Psoas muscle (tissue), 8 donors: Measurements from ENCODE around the gene BCAP31. TPM values are rescaled to one million over a fixed set of nuclear protein-coding genes. Genes with fewer than 3 reads are reported as not detected.

ENCODE experiments used
- ATAC-seq, 4 donors: fragments of 200-7000 bp; cut with Tn5 transposase; one replicate each; pipeline ENCODE4 v1.9.1; 2020; ENCODE audit warnings: moderate library complexity in 3 of 4, mild to moderate bottlenecking in 2 of 4
- DNase-seq, 2 donors: peaks; one replicate each; pipeline ENCODE4 v3.0.0-alpha.2; 2020
- H3K27ac ChIP-seq: fragments of 200-600 bp; one replicate; pipeline ENCODE4 v1.8.0; 2022
- H3K27me3 ChIP-seq, 3 donors: fragments of 200-600 bp in 1 of 3; one replicate each; pipeline versions ENCODE4 v1.6.1 to v1.8.0; 2013 to 2022; ENCODE audit warnings: low read length in 2 of 3, mild to moderate bottlenecking in 2 of 3, moderate library complexity in 1 of 3; ENCODE audit not compliant: insufficient read depth in 3 of 3
- H3K36me3 ChIP-seq, 2 donors: fragments of 200-600 bp in 1 of 2; one replicate each; pipeline versions ENCODE4 v1.6.1 to v1.8.0; 2013 to 2022; ENCODE audit warnings: low read depth in 1 of 2, mild to moderate bottlenecking in 1 of 2, moderate library complexity in 1 of 2; ENCODE audit not compliant: insufficient read depth in 1 of 2
- H3K4me1 ChIP-seq: fragments of 200-600 bp; one replicate; pipeline ENCODE4 v1.8.0; 2022
- H3K4me3 ChIP-seq: fragments of 200-600 bp; one replicate; pipeline ENCODE4 v1.8.0; 2022; ENCODE audit warnings: mild to moderate bottlenecking
- H3K9me3 ChIP-seq: fragments of 200-600 bp; one replicate; pipeline ENCODE4 v1.8.0; 2022
- CTCF ChIP-seq: fragments of 200-600 bp; IDR thresholded peaks from one replicate; pipeline ENCODE4 v1.8.0; 2022; ENCODE audit warnings: antibody characterized with exemption
- WGBS, 3 donors: extraction: QIAGEN DNeasy Blood & Tissue Kit; methylation state at CpG; one replicate each; pipeline versions ENCODE4 v1.1.6 to v1.1.7; 2013; 5-methylcytosine and 5-hydroxymethylcytosine counted together
- intact Hi-C, 2 donors: fragments of 100-400 bp; cut with DNase I; formaldehyde crosslinking; loops; one replicate each; pipeline versions ENCODE4 v1.11.0 to v1.14.2; 2022
- polyA plus RNA-seq, 3 donors: library from polyadenylated mRNA; stranded (reverse); fragments of 200-250 nt; gene quantifications; one replicate each; pipeline ENCODE4 v1.2.3, GENCODE V29; 2013
- total RNA-seq, 4 donors: library from RNA; stranded (reverse); fragmentation: NEBNext Ultra II Directional in 2 of 4; extraction: Animal tissue kit (Norgen Biotek cat#: 25700) in 2 of 4; gene quantifications; one replicate each; pipeline versions ENCODE4 v1.2.1 to v1.2.4, GENCODE V29; 2021 to 2023
- donor health status: healthy with polysubstance abuse.
- donor health status: DM: no; HTN: no; CAD: no; lungs with moderate emphysema.
- donor health status: Bipolar disorder and iron deficiency.
- donor health status: healthy.
- donor health status: DM: yes; HTN: yes; CAD: no.
- donor health status: DM: no; HTN: no; CAD: no.
- donor health status: DM: no; HTN: no; CAD: no.
- donor health status: DM: yes; HTN: yes; CAD: no.

Gene BCAP31
- total and polyA plus RNA-seq, 7 donors: 63.7 to 97.3 (median 66.0) TPM

- DNase-seq: peak in 1 of 2 donors; percentile 48
- Histone ChIP-seq H3K9me3 (no peaks in the 10 kb centered on the region), H3K4me1 (no peaks in the 10 kb centered on the region), H3K36me3 (peaks cover 0 to 10% of the 10 kb centered on the region in 2 donors), H3K27ac (peak overlapping the region; percentile 42), H3K27me3 (peaks cover 0 to 2% (median 0%) of the 10 kb centered on the region in 3 donors), H3K4me3 (peak overlapping the region; percentile 68)
- intact Hi-C loops: no loop called here
- ATAC-seq: no peak
- no peak for TF ChIP-seq CTCF
- WGBS, 3 donors: 54 to 81% (median 73%) methylated on average over 11 to 14 of the region's 14 CpGs
Measured at GRCh38 chrX:153690466-153690865, 33.7 kb downstream of the BCAP31 start.

- ATAC-seq: peak; percentile 10 to 40 (median 25)
- H3K36me3 ChIP-seq: peaks cover 0 to 7% of the 10 kb centered on the region in 2 donors
- no peaks in the 10 kb centered on the region for H3K9me3 ChIP-seq
- TF ChIP-seq CTCF: no peak
- peak overlapping the region; percentile 68 for H3K4me3 ChIP-seq
- H3K27me3 ChIP-seq: peaks cover 0 to 7% (median 0%) of the 10 kb centered on the region in 3 donors
- intact Hi-C loops: no loop called here
- H3K4me1 ChIP-seq: no peaks in the 10 kb centered on the region
- peak overlapping the region; percentile 42 for H3K27ac ChIP-seq
- peak in 1 of 2 donors; percentile 61 for DNase-seq
- WGBS, 3 donors: 46 to 73% (median 65%) methylated on average over 14 to 19 of the region's 19 CpGs
Measured at GRCh38 chrX:153689654-153690465, 34.3 kb downstream of the BCAP31 start.

GRCh38 chrX:153688911-153689590 lies 35.1 kb downstream of the BCAP31 start:
- WGBS, 3 donors: 4 to 36% (median 19%) methylated on average over 4 to 53 of the region's 53 CpGs

GRCh38 chrX:153688506-153688905 lies 35.7 kb downstream of the BCAP31 start:
- intact Hi-C loops: no loop called here
- Histone ChIP-seq H3K27ac (peak overlapping the region; percentile 85), H3K27me3 (peaks cover 0 to 7% (median 0%) of the 10 kb centered on the region in 3 donors), H3K4me1 (no peaks in the 10 kb centered on the region), H3K9me3 (no peaks in the 10 kb centered on the region), H3K4me3 (peak overlapping the region; percentile 68), H3K36me3 (peaks cover 0 to 3% of the 10 kb centered on the region in 2 donors)
- DNase-seq (no peak), ATAC-seq (no peak)
- 0 to 27% (median 2%) methylated on average over 19 to 56 of the region's 57 CpGs for WGBS, 3 donors
- TF ChIP-seq CTCF: no peak

More at GRCh38 chrX:153688911-153689590, 35.1 kb downstream of the BCAP31 start:
- TF ChIP-seq CTCF: no peak
- intact Hi-C loops: no loop called here
- Histone ChIP-seq H3K36me3 (peaks cover 0 to 3% of the 10 kb centered on the region in 2 donors), H3K4me3 (peak overlapping the region; percentile 68), H3K4me1 (no peaks in the 10 kb centered on the region), H3K27me3 (peaks cover 0 to 7% (median 0%) of the 10 kb centered on the region in 3 donors), H3K9me3 (no peaks in the 10 kb centered on the region), H3K27ac (peak overlapping the region; percentile 85)
- peak; percentile 59 to 77 (median 68) for ATAC-seq
- DNase-seq: peak; percentile 64 to 82
